ENCODE data around the gene COMP.

DNA sequence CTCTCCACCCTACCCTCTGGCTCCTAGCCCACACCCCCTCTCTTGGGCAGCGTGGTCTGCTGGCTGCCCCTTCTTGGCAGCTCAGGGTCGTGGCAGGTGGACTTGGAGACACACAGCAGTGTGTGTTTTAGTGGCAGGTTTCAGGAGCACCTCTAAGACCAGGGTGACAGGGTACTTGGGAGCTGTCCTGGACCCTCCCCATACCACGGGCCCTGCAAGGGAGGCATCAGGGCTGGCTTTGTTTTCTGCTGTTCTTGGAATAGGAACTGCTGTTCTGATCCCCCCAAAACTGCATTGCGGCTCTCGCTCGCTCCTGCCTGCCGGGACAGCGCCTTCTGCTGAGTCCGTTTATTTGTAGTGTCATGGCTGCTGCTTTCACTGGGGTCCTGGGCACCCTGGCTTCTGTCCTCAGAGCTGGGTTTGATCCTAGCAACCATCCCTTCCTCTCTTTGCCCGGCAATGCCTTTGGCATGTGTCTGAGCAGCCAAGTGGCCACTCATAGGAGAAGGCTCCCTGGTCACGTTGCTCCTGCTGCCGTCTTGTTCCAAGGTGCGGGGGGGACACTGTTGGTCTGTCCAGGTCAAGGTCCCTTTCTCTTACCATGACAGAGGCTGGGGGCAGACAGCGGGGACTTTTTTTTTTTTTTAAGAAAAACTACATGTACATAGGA is 12.1 kb downstream of the COMP start:
- TF ChIP-seq, protein P1, sequence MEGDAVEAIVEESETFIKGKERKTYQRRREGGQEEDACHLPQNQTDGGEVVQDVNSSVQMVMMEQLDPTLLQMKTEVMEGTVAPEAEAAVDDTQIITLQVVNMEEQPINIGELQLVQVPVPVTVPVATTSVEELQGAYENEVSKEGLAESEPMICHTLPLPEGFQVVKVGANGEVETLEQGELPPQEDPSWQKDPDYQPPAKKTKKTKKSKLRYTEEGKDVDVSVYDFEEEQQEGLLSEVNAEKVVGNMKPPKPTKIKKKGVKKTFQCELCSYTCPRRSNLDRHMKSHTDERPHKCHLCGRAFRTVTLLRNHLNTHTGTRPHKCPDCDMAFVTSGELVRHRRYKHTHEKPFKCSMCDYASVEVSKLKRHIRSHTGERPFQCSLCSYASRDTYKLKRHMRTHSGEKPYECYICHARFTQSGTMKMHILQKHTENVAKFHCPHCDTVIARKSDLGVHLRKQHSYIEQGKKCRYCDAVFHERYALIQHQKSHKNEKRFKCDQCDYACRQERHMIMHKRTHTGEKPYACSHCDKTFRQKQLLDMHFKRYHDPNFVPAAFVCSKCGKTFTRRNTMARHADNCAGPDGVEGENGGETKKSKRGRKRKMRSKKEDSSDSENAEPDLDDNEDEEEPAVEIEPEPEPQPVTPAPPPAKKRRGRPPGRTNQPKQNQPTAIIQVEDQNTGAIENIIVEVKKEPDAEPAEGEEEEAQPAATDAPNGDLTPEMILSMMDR (IDR thresholded peaks at IDR 0.05) = no peak
- TF ChIP-seq EZH2 (IDR thresholded peaks at IDR 0.05; ENCODE audit: borderline replicate concordance, insufficient read depth, low read depth, low read length, poor library complexity, severe bottlenecking) = no peak

All from B cell (primary cell).